ENCODE results near the gene MED22. TPM values are rescaled to one million over a fixed set of nuclear protein-coding genes. Genes with fewer than 3 reads are reported as not detected.
"Not testable (repeated sequence)": the region's sequence is repeated elsewhere in the genome, so short reads cannot be mapped to it uniquely, and the experiment has no call there.

Gene MED22
- total RNA-seq, 1 donor = 14.5 TPM

DNA sequence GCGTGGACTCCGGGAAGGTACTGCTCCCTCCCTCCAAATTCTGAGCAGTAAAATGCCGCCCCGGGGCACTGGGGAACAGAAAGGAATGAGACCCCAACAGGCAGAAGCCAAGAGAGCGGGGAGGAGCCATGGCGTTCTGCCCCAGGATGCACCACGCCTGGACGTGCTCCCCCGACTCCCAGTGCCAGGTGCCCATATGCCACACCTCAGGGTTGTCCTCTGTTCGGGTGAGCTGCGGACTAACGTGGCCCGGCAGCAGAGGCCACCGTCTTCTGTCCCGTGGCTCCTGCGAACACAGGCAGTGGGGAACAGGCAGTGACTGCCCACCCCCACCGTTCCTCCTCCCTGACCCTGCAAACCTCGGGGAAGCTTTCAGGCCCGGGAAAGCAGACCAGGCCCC lies 16.7 kb downstream of the MED22 start:
- Histone ChIP-seq H3K4me3 (ENCODE audit: insufficient read depth, low read length) (no peak overlapping the region), H2AFZ (ENCODE audit: low read length) (no peak overlapping the region), H3K36me3 (ENCODE audit: insufficient read depth, low read length) (peaks cover 45% of the 10 kb centered on the region), H3K27ac (ENCODE audit: low read depth, low read length) (no peak overlapping the region), H3K9me3 (ENCODE audit: low read depth, low read length) (no peaks in the 10 kb centered on the region), H3K4me1 (ENCODE audit: insufficient read depth, low read length) (peaks cover 7% of the 10 kb centered on the region), H3K27me3 (ENCODE audit: insufficient read depth, low read length) (no peaks in the 10 kb centered on the region), H4K20me1 (ENCODE audit: insufficient read depth, low read length) (peaks cover 21% of the 10 kb centered on the region), H3K4me2 (ENCODE audit: insufficient read depth, low read length) (no peak overlapping the region), H3K79me2 (ENCODE audit: insufficient read depth, low read length) (peaks cover 31% of the 10 kb centered on the region)
- DNase-seq (ENCODE audit: insufficient read length, low spot score, missing footprints) = no peak
- TF ChIP-seq, protein P1, sequence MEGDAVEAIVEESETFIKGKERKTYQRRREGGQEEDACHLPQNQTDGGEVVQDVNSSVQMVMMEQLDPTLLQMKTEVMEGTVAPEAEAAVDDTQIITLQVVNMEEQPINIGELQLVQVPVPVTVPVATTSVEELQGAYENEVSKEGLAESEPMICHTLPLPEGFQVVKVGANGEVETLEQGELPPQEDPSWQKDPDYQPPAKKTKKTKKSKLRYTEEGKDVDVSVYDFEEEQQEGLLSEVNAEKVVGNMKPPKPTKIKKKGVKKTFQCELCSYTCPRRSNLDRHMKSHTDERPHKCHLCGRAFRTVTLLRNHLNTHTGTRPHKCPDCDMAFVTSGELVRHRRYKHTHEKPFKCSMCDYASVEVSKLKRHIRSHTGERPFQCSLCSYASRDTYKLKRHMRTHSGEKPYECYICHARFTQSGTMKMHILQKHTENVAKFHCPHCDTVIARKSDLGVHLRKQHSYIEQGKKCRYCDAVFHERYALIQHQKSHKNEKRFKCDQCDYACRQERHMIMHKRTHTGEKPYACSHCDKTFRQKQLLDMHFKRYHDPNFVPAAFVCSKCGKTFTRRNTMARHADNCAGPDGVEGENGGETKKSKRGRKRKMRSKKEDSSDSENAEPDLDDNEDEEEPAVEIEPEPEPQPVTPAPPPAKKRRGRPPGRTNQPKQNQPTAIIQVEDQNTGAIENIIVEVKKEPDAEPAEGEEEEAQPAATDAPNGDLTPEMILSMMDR (IDR thresholded peaks at IDR 0.05; ENCODE audit: extremely low read depth, low read depth, low read length) = no peak

DNA sequence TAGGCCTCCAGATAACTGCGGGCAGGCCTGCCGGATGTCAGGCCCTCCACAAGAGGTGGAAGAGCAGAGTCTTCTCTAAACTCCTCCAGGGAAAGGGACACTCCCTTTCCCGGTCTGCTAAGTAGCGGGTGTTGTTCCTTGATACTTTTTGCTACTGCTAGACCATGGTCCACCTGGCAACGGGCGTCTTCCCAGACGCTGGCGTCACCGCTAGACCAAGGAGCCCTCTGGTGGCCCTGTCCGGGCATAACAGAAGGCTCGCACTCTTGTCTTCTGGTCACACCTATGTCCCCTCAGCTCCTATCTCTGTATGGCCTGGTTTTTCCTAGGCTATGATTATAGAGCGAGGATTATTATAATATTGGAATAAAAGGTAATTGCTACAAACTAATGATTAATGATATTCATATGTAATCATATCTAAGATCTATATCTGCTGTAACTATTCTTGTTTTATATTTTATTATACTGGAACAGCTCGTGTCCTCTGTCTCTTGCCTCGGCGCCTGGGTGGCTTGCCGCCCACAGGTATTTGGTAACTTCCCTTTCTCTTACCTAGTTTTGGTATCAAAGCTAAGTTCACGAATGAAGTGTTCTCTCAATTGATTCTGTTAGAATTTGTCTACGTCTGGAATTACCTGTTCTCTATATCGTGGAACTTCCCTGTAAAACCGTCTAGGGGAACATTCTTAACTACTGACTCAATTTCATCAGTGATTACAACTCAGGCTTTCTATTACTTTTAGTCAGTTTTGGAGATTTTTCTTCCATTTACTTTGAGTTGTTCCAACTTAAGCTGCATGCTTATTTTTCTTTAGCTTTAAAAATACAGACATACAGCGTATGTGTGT lies 18.4 kb downstream of the MED22 start:
- not testable (repeated sequence) for H3K4me1 ChIP-seq (ENCODE audit: insufficient read depth, low read length); H3K4me2 ChIP-seq (ENCODE audit: insufficient read depth, low read length); DNase-seq (ENCODE audit: insufficient read length, low spot score, missing footprints); H2AFZ ChIP-seq (ENCODE audit: low read length); H3K9me3 ChIP-seq (ENCODE audit: low read depth, low read length); H3K27ac ChIP-seq (ENCODE audit: low read depth, low read length); H3K27me3 ChIP-seq (ENCODE audit: insufficient read depth, low read length); H3K4me3 ChIP-seq (ENCODE audit: insufficient read depth, low read length)
- TF ChIP-seq, protein P1 (IDR thresholded peaks at IDR 0.05; ENCODE audit: extremely low read depth, low read depth, low read length) = peak; percentile 46
- Histone ChIP-seq H3K36me3 (ENCODE audit: insufficient read depth, low read length) (peaks cover 44% of the 10 kb centered on the region), H4K20me1 (ENCODE audit: insufficient read depth, low read length) (peaks cover 20% of the 10 kb centered on the region), H3K79me2 (ENCODE audit: insufficient read depth, low read length) (peaks cover 16% of the 10 kb centered on the region)

DNA sequence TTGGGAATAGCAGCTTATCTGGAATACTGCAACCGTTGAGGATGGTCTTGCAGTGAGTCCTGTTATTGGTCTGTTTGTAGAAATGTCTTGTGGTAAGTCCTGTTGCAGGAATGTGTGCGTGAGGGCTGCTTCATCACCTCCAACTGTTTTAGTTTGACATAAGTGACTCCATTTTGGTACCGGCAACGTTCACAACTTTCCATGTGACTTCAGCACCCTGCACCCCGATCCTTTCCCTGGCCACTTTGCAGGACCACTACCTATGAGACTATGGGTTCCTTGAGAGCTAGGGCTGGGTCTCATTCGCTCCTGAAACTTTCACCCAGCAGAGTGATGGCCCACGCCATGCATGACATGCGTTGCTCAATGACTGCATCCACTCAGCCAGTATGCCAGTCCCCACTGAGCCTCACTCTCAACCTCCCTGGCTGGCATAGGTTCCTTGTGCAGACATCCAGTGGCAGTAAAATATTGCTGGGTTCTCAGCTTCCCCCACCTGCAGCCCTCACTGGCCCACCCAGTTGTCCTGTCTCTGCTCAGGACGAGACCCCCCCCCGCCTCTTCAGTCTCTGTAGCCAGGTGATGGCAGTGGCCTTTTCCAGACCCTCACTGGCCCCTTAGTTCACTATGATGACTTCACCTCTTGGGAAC lies 20.0 kb downstream of the MED22 start:
- Histone ChIP-seq H3K36me3 (ENCODE audit: insufficient read depth, low read length) (peaks cover 29% of the 10 kb centered on the region), H3K4me2 (ENCODE audit: insufficient read depth, low read length) (no peak overlapping the region), H2AFZ (ENCODE audit: low read length) (no peak overlapping the region), H3K27ac (ENCODE audit: low read depth, low read length) (no peak overlapping the region), H3K79me2 (ENCODE audit: insufficient read depth, low read length) (peaks cover under 1% of the 10 kb centered on the region), H3K4me1 (ENCODE audit: insufficient read depth, low read length) (no peaks in the 10 kb centered on the region), H3K9me3 (ENCODE audit: low read depth, low read length) (no peaks in the 10 kb centered on the region), H4K20me1 (ENCODE audit: insufficient read depth, low read length) (peaks cover 5% of the 10 kb centered on the region), H3K27me3 (ENCODE audit: insufficient read depth, low read length) (no peaks in the 10 kb centered on the region), H3K4me3 (ENCODE audit: insufficient read depth, low read length) (no peak overlapping the region)
- DNase-seq (ENCODE audit: insufficient read length, low spot score, missing footprints) = no peak
- TF ChIP-seq, protein P1 (IDR thresholded peaks at IDR 0.05; ENCODE audit: extremely low read depth, low read depth, low read length) = no peak

DNA sequence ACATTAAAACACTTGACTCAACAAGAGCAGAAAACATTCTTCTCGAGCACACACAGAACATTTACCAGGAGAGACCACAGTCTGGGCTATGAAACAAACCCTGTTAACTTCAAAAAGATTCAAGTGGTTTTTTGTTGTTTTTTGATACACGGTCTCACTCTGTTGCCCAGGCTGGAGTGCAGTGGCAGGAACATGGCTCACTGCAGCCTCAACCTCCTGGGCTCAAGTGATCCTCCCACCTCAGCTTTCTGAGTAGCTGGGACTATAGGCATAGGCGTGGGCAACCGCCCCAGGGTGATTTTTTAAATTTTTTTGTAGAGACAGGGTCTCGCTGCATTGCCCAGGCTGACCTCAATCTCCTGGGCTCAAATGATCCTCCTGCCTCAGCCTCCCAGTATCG lies 20.9 kb downstream of the MED22 start:
- H3K27me3 ChIP-seq (ENCODE audit: insufficient read depth, low read length); H2AFZ ChIP-seq (ENCODE audit: low read length); H3K4me3 ChIP-seq (ENCODE audit: insufficient read depth, low read length); H3K9me3 ChIP-seq (ENCODE audit: low read depth, low read length); H3K79me2 ChIP-seq (ENCODE audit: insufficient read depth, low read length); H3K27ac ChIP-seq (ENCODE audit: low read depth, low read length); H3K4me2 ChIP-seq (ENCODE audit: insufficient read depth, low read length); H4K20me1 ChIP-seq (ENCODE audit: insufficient read depth, low read length); H3K4me1 ChIP-seq (ENCODE audit: insufficient read depth, low read length); DNase-seq (ENCODE audit: insufficient read length, low spot score, missing footprints): not testable (repeated sequence)
- H3K36me3 ChIP-seq (ENCODE audit: insufficient read depth, low read length) = peaks cover 20% of the 10 kb centered on the region
